Esophagus muscularis mucosa (tissue), 4 donors: ENCODE measurements around the gene EPB41.

Experiments
- EP300 ChIP-seq: sonication (generic); formaldehyde crosslinking; IDR thresholded peaks from one replicate; pipeline ENCODE4 v1.6.1; 2017; ENCODE audit warnings: antibody characterized with exemption
- POLR2A ChIP-seq: fragments of 450-650 bp; IDR thresholded peaks from one replicate; pipeline ENCODE4 v1.6.1; 2017; ENCODE audit warnings: antibody characterized with exemption, moderate library complexity, mild to moderate bottlenecking, low read depth
- POLR2AphosphoS5 ChIP-seq, 2 donors: sonication (generic); formaldehyde crosslinking; IDR thresholded peaks; one replicate each; pipeline ENCODE4 v1.6.1; 2017; ENCODE audit warnings: antibody characterized with exemption in 2 of 2
- TF ChIP-seq, protein P1 (sequence below), 3 experiments: fragments of 200-600 bp in 2 of 3; fragments of 450-650 bp in 1 of 3; sonication (generic) in 2 of 3; IDR thresholded peaks; one replicate each; pipeline ENCODE4 v1.5.1; 2017 to 2019; ENCODE audit warnings: antibody characterized with exemption in 3 of 3, mild to moderate bottlenecking in 2 of 3, moderate library complexity in 1 of 3

- TF ChIP-seq POLR2A (no peak), POLR2AphosphoS5 (IDR thresholded peaks at IDR 0.05) (no peak), EP300 (no peak)
- TF ChIP-seq, protein P1, sequence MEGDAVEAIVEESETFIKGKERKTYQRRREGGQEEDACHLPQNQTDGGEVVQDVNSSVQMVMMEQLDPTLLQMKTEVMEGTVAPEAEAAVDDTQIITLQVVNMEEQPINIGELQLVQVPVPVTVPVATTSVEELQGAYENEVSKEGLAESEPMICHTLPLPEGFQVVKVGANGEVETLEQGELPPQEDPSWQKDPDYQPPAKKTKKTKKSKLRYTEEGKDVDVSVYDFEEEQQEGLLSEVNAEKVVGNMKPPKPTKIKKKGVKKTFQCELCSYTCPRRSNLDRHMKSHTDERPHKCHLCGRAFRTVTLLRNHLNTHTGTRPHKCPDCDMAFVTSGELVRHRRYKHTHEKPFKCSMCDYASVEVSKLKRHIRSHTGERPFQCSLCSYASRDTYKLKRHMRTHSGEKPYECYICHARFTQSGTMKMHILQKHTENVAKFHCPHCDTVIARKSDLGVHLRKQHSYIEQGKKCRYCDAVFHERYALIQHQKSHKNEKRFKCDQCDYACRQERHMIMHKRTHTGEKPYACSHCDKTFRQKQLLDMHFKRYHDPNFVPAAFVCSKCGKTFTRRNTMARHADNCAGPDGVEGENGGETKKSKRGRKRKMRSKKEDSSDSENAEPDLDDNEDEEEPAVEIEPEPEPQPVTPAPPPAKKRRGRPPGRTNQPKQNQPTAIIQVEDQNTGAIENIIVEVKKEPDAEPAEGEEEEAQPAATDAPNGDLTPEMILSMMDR (IDR thresholded peaks at IDR 0.05): no peak
These were observed 13.4 kb downstream of the EPB41 start for GRCh38 chr1:28927648-28928313.
